Measurements from ENCODE around the gene ROR1. TPM values are rescaled to one million over a fixed set of nuclear protein-coding genes. Genes with fewer than 3 reads are reported as not detected.
A peak's percentile ranks its signal among the peaks of the same experiment; 100 is the strongest.

Gene ROR1
- total RNA-seq, 6 experiments from 2014 or later, result 0.04 to 0.58 (median 0.37) TPM

GRCh38 chr1:63770381-63770780 is 3.4 kb upstream of the ROR1 start:
- ATAC-seq, result no peak

GRCh38 chr1:63772201-63772600 is 1.6 kb upstream of the ROR1 start:
- Histone ChIP-seq H3K4me1 (peaks cover 0 to 8% (median 3%) of the 10 kb centered on the region in 4 donors), H3K27me3 (peaks cover 0 to 5% of the 10 kb centered on the region in 2 donors), H3K27ac (no peak overlapping the region), H3K4me3 (no peak overlapping the region), H3K36me3 (no peaks in the 10 kb centered on the region), H3K9me3 (no peaks in the 10 kb centered on the region)
- ATAC-seq (no peak), DNase-seq (no peak)
- TF ChIP-seq POLR2A (IDR thresholded peaks at IDR 0.05) (no peak), CTCF (IDR thresholded peaks at IDR 0.05) (no peak)
- intact Hi-C loops (cut with DNase I), result no loop called here
- 100% methylated on average over 1 of the region's 3 CpGs for WGBS (ENCODE audit: insufficient coverage, low coverage, low lambda C conversion rate, missing lambda C conversion rate)

More at GRCh38 chr1:63770381-63770780, 3.4 kb upstream of the ROR1 start:
- intact Hi-C loops (cut with DNase I), result no loop called here
- TF ChIP-seq POLR2A (IDR thresholded peaks at IDR 0.05) (no peak), CTCF (IDR thresholded peaks at IDR 0.05) (no peak)
- 45% methylated on average over 1 of the region's 1 CpG for WGBS (ENCODE audit: insufficient coverage, low coverage, low lambda C conversion rate, missing lambda C conversion rate)
- no peak overlapping the region for H3K27ac ChIP-seq
- H3K9me3 ChIP-seq, result no peaks in the 10 kb centered on the region
- no peaks in the 10 kb centered on the region for H3K27me3 ChIP-seq
- H3K36me3 ChIP-seq, result no peaks in the 10 kb centered on the region
- no peak overlapping the region for H3K4me3 ChIP-seq
- peaks cover 0 to 8% (median 3%) of the 10 kb centered on the region in 4 donors for H3K4me1 ChIP-seq
- DNase-seq, result no peak

GRCh38 chr1:63772876-63773275 is 941 bp upstream of the ROR1 start:
- H3K9me3 ChIP-seq, result no peaks in the 10 kb centered on the region
- H3K4me1 ChIP-seq, result peaks cover 0 to 8% (median 3%) of the 10 kb centered on the region in 4 donors
- DNase-seq (no peak), ATAC-seq (no peak)
- WGBS (ENCODE audit: insufficient coverage, low coverage, low lambda C conversion rate, missing lambda C conversion rate), result 58% methylated on average over 2 of the region's 2 CpGs
- intact Hi-C loops (cut with DNase I), result no loop called here
- TF ChIP-seq CTCF (IDR thresholded peaks at IDR 0.05) (no peak), POLR2A (IDR thresholded peaks at IDR 0.05) (no peak)
- no peak overlapping the region for H3K27ac ChIP-seq
- peaks cover 0 to 5% of the 10 kb centered on the region in 2 donors for H3K27me3 ChIP-seq
- H3K36me3 ChIP-seq, result no peaks in the 10 kb centered on the region
- H3K4me3 ChIP-seq, result no peak overlapping the region

- Histone ChIP-seq H3K4me3 (peak overlapping the region; percentile 49 to 60 (median 55)), H3K27ac (no peak overlapping the region), H3K9me3 (no peaks in the 10 kb centered on the region), H3K27me3 (peaks cover 0 to 5% of the 10 kb centered on the region in 2 donors), H3K4me1 (peaks cover 0 to 8% (median 3%) of the 10 kb centered on the region in 4 donors), H3K36me3 (no peaks in the 10 kb centered on the region)
- WGBS (ENCODE audit: insufficient coverage, low coverage, low lambda C conversion rate, missing lambda C conversion rate), result 43% methylated on average over 1 of the region's 9 CpGs
- no peak for TF ChIP-seq POLR2A (IDR thresholded peaks at IDR 0.05)
- ATAC-seq (no peak), DNase-seq (no peak)
- intact Hi-C loops (cut with DNase I), result no loop called here
Measured at GRCh38 chr1:63773496-63773814, 362 bp upstream of the ROR1 start.

GRCh38 chr1:63774617-63775417 is 1.0 kb downstream of the ROR1 start:
- H3K9me3 ChIP-seq, result no peaks in the 10 kb centered on the region
- H3K4me3 ChIP-seq, result peak overlapping the region; percentile 39 to 60 (median 47)
- H3K27me3 ChIP-seq, result peaks cover 0 to 5% of the 10 kb centered on the region in 2 donors
- 2% methylated on average over 15 of the region's 72 CpGs for WGBS (ENCODE audit: insufficient coverage, low coverage, low lambda C conversion rate, missing lambda C conversion rate)
- TF ChIP-seq CTCF (IDR thresholded peaks at IDR 0.05) (no peak), POLR2A (IDR thresholded peaks at IDR 0.05) (no peak)
- H3K27ac ChIP-seq, result no peak overlapping the region
- peak; percentile 28 to 57 (median 45) for DNase-seq
- H3K36me3 ChIP-seq, result no peaks in the 10 kb centered on the region
- ATAC-seq, result peak in 3 of 4 donors; percentile 14 to 20 (median 19)
- intact Hi-C loops (cut with DNase I), result no loop called here
- peaks cover 0 to 8% (median 3%) of the 10 kb centered on the region in 4 donors for H3K4me1 ChIP-seq

Data from right lobe of liver (tissue), 6 donors.